HG03039 (cell line): ENCODE results near the gene CDA.

Experiments used
- ATAC-seq: cut with Tn5 transposase; IDR thresholded peaks from one replicate; pipeline ENCODE4 v1.9.1; 2021; ENCODE audit warnings: mild to moderate bottlenecking, moderate library complexity; ENCODE audit not compliant: unreplicated experiment

The CDA gene

DNA sequence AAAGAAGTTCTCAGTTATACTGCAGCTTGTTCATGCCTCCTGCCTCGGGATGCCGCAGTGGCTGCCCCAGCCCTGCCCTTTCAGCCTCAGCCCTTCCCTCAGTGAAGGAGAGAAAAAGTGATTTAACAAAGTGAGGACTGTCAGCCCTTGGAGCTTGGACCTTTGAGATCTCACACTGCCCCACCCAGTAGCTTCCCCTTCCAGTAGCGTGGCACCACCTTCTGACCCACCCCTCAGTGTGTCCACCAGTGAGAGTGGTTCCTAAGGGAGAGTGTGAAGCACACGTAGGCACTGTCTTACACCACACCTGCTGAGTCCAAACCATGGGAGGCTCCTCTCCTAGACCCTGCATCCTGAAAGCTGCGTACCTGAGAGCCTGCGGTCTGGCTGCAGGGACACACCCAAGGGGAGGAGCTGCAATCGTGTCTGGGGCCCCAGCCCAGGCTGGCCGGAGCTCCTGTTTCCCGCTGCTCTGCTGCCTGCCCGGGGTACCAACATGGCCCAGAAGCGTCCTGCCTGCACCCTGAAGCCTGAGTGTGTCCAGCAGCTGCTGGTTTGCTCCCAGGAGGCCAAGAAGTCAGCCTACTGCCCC is at the start of gene CDA:
TSS of gene CDA (plus strand) at position 464 of the 592 bp plus-strand sequence. CDS start at position 497, 33 bp downstream.
- no peak for ATAC-seq

DNA sequence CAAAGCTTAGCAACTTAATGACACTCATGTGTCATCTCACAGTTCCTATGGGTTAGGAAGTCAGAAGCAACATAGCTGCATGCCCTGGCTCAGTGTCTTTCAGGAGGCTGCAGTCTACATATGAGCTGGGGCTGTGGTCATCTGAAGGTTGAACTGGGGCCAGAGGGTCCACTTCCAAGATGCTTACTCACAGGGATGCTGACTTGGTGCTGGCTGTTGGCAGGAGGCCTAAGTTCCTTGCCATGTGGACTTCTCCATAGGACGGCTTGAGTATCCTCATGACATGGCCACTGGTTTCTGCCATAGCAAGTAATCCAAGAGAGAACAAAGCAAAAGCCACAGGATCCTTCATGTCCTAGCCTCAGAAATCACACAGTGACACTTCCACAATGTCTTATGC is 48.6 kb upstream of the CDA start:
- no peak for ATAC-seq

DNA sequence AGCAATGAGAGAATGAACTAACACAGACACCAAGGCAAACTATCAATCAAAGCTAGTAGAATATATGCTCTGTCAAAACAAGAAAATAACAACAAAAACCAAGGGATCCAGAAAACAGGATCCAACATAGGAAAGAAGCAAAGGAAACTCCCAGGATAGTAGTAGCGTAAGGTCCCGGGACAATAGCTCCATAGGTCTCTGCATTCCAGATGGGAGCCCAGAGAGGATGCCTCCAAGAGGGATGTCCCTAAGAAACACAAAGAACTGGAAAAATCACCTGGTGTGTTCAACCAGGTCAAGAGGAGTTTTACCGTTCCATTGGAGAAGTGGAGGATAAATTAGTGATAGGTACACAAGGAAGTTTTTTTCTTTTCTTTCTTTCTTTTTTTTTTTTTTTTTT is 42.3 kb upstream of the CDA start:
- ATAC-seq = no peak

DNA sequence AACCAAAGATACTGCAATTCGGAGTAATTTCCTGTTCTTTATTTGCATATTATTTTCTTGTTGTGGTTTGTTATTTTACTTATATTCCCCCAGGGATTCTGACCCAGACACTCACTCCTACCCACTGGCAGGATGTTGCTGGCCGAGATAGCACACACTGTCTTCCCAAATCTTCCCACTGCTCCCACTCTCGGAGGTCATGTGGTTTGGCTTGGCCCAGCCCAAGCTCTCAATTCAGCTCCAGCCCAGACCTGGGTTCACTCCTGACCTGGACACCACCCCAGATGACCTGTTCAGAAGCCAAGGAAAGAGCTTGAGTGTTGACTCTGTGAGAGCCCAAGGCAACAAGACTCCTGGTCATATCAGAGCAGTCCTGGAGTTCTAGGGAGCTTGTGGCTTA is 37.7 kb upstream of the CDA start:
- ATAC-seq = no peak

DNA sequence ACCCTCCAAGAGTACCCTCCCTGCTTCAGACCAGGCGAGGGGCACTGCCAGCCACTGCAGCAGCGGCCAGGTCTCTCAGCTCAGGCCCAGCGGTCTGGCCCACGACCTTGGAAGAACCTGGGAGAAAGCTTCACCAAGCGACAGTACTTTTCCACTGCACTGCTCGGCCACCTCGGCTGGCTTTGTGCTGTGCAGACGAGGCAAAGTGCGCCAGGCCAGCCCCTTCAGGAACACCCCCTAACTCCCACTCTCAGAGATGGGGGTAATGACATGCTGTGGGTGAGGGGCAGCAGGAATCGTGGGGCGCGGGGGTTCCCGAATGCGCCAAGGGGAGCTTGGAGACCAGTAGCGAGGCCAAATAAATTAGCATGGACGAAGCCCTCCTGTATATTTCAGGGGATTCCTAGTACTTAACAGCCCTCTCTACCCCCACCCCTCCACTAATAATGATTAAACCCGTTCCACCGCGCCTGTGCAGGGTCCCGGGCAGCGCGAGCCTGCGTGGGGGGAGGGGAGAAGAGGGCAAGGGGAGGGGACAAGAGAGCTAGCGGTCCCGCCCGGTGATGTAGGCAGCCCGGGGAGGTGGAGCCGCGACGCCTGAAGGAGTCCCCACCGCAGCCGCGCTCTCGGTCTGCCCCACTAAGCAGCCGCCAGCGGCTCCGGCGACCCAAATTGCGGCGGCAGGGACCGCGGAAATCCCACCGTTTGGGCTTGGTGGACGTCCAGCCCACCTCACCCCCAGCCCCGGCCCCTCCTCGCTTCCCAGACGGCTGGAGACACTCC is 36.8 kb upstream of the CDA start, which contains the start of gene FAM43B:
TSS of gene FAM43B (plus strand) at position 629 of the 783 bp plus-strand sequence. CDS start 401 bp downstream, outside the sequence.
- ATAC-seq = no peak

DNA sequence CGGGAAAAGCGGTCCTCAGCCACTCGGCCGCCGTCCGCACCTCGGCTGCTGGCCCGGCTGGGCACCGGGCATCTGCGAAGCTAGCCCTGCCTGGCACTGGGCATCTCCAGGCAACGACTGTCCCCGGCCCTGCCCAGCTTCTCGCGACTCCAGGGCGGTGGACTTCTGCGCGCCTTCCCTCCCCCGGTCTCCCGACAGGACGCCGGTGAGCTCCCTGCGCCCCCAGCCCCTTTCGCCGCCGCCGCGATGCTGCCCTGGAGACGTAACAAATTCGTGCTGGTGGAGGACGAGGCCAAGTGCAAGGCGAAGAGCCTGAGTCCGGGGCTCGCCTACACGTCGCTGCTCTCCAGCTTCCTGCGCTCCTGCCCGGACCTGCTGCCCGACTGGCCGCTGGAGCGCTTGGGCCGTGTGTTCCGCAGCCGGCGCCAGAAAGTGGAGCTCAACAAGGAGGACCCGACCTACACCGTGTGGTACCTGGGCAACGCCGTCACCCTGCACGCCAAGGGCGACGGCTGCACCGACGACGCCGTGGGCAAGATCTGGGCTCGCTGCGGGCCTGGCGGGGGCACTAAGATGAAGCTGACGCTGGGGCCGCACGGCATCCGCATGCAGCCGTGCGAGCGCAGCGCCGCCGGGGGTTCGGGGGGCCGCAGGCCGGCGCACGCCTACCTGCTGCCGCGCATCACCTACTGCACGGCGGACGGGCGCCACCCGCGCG is 36.0 kb upstream of the CDA start:
- ATAC-seq = no peak

DNA sequence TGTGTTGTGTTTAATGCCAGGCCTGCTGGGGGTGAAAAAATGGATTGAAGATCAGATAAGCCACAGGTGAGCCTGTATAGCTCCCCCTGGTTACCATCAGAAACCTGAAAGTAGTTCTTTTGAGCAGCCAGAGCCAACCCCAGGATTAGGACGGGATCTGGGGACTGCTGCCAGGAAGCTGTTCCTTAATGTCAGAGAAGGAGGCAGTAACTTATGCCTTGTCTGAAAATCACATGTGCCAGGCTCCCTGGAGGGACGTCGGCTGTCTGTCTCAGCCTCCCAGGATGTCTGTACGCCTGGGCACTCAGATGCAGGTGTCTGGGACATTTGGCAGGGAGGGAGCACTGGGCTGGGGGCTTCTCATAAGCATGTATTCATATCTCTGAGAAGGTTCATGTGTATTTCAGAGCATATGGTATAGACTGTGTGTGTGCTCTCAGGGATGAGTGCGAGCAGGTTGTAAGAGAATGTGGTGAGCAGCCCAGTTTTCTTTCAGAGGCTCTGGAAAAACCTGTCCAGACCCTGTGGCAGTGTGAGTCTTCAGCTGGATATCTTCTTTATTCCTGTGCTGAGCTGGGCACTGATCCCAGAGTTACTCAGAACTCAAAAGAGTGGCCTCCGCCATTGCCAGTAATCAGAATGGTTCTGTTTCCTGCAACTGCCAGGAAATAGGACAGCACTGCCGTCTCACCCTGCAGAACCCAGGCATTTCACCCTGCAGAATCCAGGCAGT is 33.7 kb upstream of the CDA start:
- no peak for ATAC-seq

DNA sequence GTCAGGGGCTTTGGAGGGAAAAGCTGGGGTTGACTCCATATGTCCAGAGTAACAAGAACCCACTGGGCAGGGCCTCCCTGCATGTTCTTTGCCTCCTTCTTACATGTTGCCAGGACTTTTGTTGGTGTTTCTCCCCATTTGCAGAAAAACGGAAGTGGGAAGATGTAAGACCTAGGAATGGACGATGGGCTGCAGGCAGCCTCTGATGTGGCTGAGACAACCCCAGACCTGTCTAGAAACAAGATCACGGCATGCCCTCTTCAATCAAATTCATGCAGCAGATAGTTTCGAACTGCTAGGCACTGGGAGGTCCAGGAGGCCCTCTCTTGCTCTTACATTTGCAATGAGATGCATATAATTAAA is 33.2 kb upstream of the CDA start:
- no peak for ATAC-seq

DNA sequence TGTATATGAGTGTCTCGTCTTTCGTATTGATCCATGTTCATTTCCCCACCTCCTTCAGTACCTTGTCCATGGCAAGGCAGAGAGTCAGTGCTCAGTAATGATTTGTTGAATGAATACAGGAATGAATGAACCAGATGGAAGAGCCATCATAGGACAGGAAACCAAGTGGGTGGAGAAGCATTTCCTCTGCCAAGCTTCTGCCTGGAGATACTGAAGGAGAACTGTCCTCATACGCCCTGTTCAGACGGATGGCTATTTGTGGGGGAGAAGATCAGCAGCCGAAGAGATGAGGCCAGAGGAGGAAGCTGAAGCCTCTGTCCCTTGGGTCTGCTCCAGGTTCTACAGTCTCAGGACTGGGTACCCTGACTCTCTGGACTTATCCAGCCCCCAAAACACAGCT is 30.7 kb upstream of the CDA start:
- no peak for ATAC-seq

DNA sequence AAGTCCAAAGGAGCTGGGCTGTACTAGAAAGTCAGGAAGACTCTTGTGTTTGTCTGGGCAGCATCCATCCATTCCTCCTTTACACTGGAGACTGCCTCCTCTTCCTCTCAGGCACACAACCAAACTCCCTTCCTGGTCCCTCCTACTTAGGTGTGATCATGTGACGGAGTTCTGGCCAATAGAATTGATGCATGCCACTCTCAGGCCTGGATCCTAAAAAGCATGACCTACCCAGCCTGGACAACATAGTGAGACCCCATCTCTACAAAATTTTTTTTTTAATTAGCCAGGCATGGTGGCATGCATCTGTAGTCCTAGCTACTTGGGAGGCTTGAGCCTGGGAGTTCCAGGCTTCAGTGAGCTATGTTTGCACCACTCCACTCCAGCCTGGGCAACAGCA is 27.9 kb upstream of the CDA start:
- ATAC-seq = no peak

DNA sequence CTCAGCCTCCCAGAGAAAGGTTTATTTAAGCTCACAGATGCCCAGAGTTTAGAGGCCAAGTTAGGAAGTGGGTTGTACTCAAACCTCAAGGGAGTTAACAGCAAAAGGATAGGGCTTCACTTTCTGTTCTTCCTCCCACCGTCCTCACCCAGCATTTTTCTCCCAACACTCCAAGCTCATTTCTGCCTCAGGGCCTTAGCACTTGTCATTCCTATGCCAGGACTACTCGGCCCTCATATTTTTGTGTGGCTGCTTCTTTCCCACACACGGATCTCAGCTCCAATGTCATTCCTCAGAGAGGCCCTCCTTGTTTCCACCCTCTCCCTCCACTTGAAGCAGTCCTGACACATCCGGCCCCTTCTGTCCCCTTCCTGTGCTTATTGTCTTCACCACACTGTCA is 23.7 kb upstream of the CDA start:
- ATAC-seq = no peak

DNA sequence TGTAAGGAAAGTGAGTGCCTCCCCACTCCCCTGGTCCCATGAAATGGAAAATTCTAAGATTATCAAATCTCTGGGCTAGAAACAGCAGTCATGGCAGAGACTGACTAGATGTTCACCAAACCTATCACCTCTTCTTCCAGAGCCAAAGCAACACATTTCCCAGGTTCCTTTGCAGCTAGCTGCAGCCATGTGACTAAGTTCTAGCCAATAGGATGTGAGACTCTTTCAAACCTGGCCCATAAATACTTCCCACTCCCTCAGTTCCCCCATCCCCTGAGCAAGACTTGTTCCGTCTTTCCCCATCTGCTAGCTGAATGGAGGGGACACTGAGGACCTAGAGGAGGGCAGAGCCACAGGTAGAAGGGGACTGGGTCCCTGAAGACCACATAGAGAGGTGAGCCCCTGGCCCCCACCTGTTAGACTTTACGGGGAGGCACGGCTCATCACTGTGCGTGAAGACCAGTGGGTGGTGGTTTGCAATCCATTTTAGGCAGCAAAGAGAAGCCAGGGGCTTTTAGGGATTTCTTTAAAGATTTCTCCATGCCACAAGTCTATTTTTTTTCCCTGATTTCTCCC is 19.3 kb upstream of the CDA start:
- ATAC-seq = no peak

DNA sequence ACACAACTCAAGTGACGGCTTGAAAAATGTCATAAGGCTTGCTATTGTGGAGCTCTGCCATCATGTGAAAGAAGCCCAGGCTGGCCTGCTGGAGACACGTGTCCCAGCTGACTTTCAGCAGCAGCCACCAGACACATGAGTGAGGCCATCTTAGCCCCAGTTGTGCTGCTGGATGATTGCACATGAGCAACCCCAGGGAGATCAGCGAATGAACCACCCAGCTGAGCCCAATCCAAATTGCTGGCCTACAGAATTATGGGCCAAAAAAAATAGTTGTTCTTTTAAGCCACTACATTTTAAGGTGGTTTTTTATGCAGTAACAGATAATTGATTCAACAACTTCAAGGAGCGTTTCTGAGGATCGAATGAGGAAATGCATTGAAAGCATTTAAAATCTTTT is 17.5 kb upstream of the CDA start:
- no peak for ATAC-seq

DNA sequence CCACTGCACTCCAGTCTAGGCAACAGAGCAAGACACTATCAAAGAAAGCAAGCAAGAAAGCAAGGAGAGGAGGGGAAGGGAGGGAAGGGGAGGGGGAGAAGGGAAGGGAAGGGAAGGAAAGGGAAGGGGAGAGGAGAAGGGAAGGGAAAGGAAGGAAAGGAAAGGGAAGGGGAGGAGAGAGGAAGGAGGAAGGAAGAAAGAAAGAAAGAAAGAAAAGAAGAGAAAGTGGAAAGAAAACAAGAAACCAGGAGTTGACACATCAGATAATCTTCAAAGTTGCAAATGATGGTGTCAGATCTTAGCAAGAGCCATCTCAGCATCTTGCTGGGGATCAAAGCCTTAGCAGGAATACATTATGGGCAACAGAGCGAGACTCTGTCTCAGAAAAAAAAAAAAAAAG is 14.9 kb upstream of the CDA start:
- ATAC-seq = no peak

DNA sequence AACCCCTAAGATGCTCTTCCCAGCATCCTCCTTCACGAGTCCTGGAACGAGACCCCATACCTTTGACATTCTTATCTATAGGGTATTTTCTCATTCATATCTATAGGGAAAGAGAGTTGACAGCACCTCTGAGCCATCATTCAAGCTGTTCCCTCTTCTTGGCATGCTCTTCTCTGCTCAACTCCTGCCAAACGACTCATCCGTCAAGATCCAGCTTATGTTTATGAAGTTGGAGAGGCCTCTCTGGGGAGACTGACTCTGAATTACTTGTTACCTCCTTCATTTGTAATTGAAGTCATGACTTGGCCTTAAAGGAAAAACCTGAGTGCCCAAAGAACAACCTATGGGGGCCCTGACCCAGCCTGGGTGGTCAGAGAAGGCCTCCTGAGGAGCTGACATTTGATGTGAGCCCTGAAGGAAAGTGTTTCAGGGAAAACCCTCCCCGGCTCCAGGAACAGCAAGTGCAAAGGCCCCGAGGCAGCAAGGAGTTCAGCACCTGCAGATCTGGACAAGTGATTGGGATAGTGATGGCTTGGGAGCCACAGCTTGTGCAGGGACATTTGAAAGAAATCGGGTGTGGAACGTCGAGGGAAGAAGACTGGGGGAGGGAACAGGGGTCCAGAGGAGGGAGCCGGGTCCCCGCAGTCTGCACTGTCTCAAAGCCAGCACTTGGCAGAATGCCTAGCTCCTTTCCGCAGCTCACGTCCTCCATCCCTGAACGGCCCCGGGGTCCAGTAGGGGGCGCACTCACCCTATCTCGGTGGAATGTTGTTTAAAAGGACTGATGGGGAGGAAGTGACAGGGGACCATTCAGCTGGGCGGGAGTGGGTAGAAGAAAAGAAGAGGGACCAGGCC is 14.0 kb upstream of the CDA start:
- no peak for ATAC-seq

DNA sequence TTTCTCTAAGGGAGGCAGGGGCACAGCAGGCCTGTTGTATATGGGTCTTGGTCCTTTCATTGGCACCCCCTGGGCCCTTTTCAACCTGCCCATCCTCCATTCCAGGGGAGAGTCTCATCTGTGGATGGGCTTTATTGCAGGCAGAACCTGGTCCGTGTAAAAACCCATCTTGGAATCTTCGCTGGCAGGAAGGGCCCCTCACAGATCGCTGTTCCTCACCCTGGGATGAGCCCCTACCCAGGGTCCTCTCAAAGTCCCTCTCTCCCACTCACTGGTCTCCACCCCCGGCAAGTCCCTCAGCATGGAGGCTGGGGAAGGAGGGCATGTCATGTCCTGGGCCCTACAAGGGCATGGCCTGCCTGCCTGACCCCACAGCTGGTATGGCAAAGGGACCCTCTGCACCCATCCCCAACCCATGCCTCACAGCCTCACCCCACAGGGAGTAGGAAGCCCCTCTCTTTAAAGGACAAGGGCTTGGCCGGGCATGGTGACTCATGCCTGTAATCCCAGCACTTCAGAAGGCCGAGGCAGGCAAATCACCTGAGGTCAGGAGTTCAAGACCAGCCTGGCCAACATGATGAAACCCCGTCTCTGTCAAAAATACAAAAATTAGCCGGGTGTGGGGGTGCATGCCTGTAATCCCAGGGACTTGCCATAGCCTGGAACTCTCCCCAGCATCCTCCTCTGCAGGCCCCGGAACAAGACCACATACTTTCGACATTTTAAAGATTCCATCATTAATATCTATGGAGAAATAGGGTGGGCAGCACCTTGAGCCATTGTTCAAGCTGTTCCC is 13.2 kb upstream of the CDA start:
- ATAC-seq = no peak

DNA sequence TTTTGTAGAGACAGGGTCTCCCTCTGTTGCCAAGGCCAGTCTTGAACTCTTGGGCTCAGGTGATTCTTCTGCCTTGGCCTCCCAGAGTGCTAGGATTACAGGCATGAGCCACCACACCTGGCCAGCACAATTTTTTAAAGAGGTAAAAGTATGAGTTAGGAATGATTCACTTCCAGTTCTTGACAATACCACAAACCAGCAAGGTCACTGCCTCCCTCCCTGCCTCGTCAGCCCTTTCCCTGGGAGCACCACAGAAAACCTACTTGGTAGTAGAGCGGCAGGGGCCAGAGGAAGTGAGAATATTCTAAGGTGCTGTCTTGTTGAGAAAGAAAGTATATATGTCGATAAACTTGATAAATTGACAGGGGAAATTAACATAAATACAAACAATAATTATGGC is 10.8 kb upstream of the CDA start:
- no peak for ATAC-seq

DNA sequence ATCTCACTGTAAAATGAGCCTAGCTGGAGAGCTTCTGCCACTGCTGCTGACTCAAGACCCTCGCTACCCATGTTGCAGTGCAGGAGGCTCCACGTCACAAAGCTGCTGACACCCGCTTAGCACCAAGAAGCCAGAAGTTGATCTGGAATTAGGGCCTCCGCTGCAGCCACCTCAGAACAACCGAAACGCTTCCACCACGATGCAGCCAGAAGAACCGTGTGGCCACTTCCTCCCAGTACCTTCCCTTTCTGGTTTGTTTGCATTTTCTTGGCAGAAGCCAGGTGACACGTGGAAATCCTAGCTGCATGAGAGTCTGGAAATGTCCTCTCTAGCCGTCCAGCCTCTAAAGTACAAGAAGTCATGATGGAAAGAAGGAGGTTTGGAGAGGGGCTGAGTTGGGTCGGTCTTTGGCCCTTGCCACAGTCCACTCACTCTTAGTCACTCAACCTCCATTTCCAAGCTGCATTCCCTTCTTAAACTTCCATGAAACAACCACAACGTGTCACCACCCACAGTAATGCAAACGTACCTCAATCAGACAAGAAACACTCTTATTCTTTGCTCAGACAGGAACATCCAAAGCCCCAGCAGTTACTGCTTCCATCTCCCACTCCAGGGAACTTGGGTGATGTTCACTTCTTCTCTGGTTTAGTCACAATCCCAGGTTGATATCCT is 10.0 kb upstream of the CDA start:
- no peak for ATAC-seq

DNA sequence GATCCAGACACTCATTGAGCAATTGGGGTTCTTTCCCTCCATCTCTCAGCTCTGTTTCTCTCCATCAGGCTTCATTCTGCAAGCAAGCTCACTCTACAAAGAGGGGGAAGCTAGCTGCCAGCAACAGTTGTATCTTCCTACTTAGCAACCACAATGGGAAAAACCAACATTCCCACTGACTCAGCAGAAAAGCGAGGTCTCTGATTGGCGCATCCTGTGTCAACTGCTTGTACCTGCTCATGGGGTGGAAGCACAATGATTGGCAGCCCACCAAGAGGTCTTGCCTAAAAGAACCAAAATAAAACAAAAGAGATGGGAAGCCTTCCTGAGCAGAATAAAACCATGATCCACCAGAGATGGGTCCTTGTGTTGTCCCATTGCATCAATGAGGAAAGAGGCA is 4.0 kb upstream of the CDA start:
- ATAC-seq = no peak
